Large intestine (tissue), 3 donors: Measurements from ENCODE around the gene SNX25. TPM values are rescaled to one million over a fixed set of nuclear protein-coding genes. Genes with fewer than 3 reads are reported as not detected.

ENCODE experiments used
- DNase-seq, 2 donors: peaks; one replicate each; pipeline versions ENCODE4 v3.0.0 to v3.0.0-alpha.2; 2013
- H3K27ac ChIP-seq: one replicate; pipeline ENCODE4 v1.5.1; 2013; ENCODE audit warnings: low read length
- H3K27me3 ChIP-seq: 2 replicates; pipeline ENCODE4 v1.6.1; 2013; ENCODE audit warnings: low read length; ENCODE audit not compliant: control insufficient read depth, insufficient read depth
- H3K36me3 ChIP-seq: 2 replicates; pipeline ENCODE4 v1.6.1; 2013; ENCODE audit warnings: low read length; ENCODE audit not compliant: control insufficient read depth, insufficient read depth
- H3K4me1 ChIP-seq: one replicate; pipeline ENCODE4 v1.6.1; 2013; ENCODE audit warnings: low read length; ENCODE audit not compliant: control insufficient read depth, insufficient read depth
- H3K4me3 ChIP-seq: one replicate; pipeline ENCODE4 v1.5.1; 2013; ENCODE audit warnings: low read length
- H3K9me3 ChIP-seq: one replicate; pipeline ENCODE4 v1.6.1; 2013; ENCODE audit warnings: mild to moderate bottlenecking, low read depth, low read length, moderate library complexity; ENCODE audit not compliant: control insufficient read depth
- WGBS: methylation state at CpG from one replicate; pipeline ENCODE4 v1.1.5; 2013; ENCODE audit warnings: low lambda C conversion rate; ENCODE audit not compliant: insufficient coverage; 5-methylcytosine and 5-hydroxymethylcytosine counted together
- polyA plus RNA-seq: library from polyadenylated mRNA; unstranded; fragments of 120-200 nt; gene quantifications from one replicate; pipeline ENCODE4 v1.2.1, GENCODE V29; 2013

SNX25 gene
- polyA plus RNA-seq, 1 donor = 13.4 TPM

DNA sequence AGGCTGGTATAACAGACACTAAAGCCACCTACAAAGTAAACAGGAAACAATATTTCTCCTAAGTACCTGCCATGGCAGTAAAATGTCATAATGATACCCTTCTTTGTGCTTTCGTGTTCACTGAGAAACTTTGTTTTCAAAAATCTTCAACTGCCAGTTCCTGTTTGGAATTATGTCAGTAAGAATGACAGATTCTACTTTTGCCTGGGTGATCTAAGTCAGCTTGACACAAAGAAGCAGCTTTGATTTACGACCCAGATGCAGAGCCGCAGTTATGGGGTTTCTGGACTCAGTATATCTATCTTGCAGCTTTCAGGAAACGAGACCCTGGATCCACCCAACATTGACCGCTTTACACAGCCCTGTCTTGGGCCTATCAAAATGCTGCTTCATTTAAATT is 71.2 kb downstream of the SNX25 start:
- peaks cover 5% of the 10 kb centered on the region for H3K36me3 ChIP-seq
- H3K27ac ChIP-seq = no peak overlapping the region
- H3K4me3 ChIP-seq = no peak overlapping the region
- no peaks in the 10 kb centered on the region for H3K4me1 ChIP-seq
- H3K9me3 ChIP-seq = no peaks in the 10 kb centered on the region
- WGBS = 80% methylated on average over 1 of the region's 5 CpGs
- DNase-seq = no peak
- H3K27me3 ChIP-seq = no peaks in the 10 kb centered on the region

DNA sequence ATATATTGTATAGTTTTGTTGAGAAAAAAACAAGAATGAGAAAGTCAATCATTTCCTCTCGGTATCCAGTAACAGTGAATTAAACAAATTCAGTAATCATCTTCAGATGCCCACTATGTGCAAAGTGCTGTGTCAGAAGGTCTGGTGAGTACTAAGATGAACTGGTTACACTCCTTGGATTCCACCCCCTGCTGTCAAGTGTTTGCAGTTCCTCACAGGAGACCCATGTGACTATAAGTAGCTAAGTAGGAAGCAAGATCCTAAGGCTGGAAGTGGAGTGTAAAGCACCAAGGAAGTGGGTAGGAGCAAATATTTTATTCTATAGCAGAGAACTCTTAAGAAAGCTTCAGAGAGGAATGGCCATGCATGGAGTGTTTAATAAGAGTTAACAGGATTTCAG is 73.6 kb downstream of the SNX25 start:
- no peak overlapping the region for H3K27ac ChIP-seq
- no peaks in the 10 kb centered on the region for H3K9me3 ChIP-seq
- no peaks in the 10 kb centered on the region for H3K27me3 ChIP-seq
- no peak overlapping the region for H3K4me3 ChIP-seq
- peaks cover 2% of the 10 kb centered on the region for H3K36me3 ChIP-seq
- H3K4me1 ChIP-seq = no peaks in the 10 kb centered on the region
- DNase-seq = no peak
- no CpG with 5 or more reads among the region's 1 CpG for WGBS

DNA sequence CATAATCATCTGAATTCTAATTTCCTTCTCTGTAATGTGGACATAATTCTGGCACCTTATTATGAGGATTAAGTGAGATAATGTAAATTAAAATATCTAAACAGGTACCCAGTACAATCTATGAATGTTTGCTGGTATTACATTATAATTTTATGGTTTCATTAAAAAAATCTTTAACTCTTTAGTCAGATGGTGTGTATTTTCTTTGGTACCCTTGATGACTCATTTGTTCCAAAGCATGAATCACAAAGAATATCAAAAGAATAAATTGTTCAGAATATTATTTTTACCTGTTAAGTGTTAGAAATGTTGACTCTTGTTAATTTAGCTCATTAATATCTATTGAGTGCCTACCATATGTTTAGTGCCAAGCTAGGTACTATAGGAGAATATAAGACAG is 74.3 kb downstream of the SNX25 start:
- H3K36me3 ChIP-seq = peaks cover 2% of the 10 kb centered on the region
- no peak for DNase-seq
- no peaks in the 10 kb centered on the region for H3K9me3 ChIP-seq
- H3K27me3 ChIP-seq = no peaks in the 10 kb centered on the region
- no peak overlapping the region for H3K27ac ChIP-seq
- no peaks in the 10 kb centered on the region for H3K4me1 ChIP-seq
- no peak overlapping the region for H3K4me3 ChIP-seq

DNA sequence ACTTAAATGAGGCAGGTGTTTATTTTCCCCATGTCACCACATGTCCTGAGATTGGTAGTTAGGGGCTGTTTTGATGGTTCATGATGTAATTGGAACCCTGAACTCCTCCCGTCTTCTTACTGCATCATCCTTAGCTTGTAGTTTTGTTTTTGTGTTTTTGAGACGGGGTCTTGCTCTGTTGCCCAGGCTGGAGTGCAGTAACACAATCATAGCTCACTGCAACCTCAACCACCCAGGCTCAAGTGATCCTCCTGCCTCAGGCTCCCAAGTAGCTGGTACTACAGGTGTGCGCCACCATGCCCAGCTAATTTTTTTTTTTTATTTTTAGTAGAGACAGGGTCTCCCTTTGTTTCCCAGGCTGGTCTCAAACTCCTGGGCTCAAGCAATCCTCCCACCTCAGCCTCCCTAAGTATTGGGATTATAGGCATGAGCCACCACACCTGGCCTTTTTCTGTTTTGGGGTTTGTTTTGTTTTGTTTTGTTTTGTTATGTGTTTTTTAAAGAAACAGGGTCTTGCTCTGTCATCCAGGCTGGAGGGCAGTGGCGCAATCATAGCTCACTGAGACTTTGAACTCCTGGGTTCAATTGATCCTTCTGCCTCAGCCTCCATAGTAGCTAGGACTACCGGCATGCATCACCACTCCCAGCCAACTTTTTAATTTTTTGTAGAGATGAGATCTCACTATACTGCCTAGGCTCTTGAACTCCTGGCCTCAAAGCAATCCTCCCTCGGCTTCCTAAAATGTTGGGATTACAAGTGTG is 76.4 kb downstream of the SNX25 start:
- no peak for DNase-seq
- H3K9me3 ChIP-seq = no peaks in the 10 kb centered on the region
- no peak overlapping the region for H3K27ac ChIP-seq
- no peak overlapping the region for H3K4me3 ChIP-seq
- peaks cover 10% of the 10 kb centered on the region for H3K36me3 ChIP-seq
- WGBS = 100% methylated on average over 1 of the region's 6 CpGs
- H3K4me1 ChIP-seq = no peaks in the 10 kb centered on the region
- H3K27me3 ChIP-seq = no peaks in the 10 kb centered on the region

DNA sequence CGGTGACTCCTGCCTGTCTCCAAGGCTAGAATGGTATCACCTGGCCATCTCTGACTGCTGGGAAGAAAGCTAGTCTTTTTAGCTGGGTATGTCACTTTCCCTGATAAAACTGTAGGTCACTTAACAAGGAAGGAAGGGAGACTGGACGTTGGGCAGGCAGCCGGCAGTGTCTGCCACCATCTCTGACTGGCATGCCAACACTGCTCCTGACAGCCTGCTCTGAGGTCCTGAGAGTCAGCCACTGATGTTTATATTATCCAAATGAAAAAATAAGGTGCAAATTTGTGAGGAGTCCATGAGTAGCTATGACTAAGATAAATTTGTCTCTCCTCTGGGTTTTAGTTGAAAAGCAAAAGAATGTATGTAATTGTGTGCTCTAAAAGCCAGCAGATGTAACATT is 77.2 kb downstream of the SNX25 start:
- H3K4me3 ChIP-seq = no peak overlapping the region
- WGBS = no CpG with 5 or more reads among the region's 3 CpGs
- no peaks in the 10 kb centered on the region for H3K9me3 ChIP-seq
- no peaks in the 10 kb centered on the region for H3K4me1 ChIP-seq
- no peak for DNase-seq
- H3K27me3 ChIP-seq = no peaks in the 10 kb centered on the region
- peaks cover 13% of the 10 kb centered on the region for H3K36me3 ChIP-seq
- H3K27ac ChIP-seq = no peak overlapping the region

DNA sequence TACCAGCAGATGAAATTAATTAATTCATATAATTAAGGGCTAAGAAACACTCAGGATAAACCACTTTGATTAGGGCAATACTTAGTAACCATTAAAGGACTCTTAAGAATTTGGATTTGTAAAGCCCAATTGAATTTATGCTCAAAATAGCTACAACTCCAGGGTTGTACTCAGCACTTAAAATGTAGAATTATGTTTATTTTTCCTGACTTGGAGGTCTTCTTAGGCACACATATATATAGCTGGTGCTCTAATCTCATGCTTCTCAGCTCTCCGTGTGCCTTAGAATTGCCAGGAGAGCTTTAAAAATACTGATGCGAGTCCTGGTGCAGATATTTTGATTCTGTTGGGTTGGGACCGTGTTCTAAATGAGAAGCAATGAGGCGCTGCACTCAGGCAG is 77.6 kb downstream of the SNX25 start:
- no CpG with 5 or more reads among the region's 4 CpGs for WGBS
- no peak overlapping the region for H3K4me3 ChIP-seq
- no peak overlapping the region for H3K27ac ChIP-seq
- H3K9me3 ChIP-seq = no peaks in the 10 kb centered on the region
- H3K4me1 ChIP-seq = no peaks in the 10 kb centered on the region
- no peaks in the 10 kb centered on the region for H3K27me3 ChIP-seq
- peaks cover 14% of the 10 kb centered on the region for H3K36me3 ChIP-seq
- no peak for DNase-seq

DNA sequence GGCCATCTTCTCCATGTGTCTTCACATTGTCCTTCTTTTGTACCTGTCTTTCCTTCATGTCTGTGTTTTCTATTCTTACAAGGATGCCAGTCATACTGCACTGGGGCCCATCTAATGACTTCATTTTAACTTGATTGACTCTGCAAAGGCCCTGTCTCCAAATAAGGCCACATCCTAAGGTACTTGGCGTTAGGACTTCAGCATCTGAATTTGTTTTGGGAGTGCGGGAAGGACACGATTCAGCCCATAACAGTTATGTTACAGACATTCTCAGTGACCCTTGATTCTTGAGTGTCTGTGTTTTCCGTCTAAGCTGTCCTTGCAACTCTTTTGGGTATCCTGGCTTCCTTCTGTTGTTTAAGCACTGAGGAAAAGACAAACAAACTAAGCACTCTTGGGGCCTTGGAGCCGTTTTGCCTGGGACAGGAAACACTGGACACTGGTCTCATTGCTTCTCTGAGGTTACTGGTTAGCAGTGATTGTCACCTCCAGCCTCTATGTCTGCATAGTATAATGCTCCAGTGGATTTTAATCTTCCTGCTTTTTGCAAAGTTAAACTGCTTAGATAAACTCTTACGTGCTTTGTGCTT is 80.7 kb downstream of the SNX25 start:
- H3K4me1 ChIP-seq = no peaks in the 10 kb centered on the region
- H3K27me3 ChIP-seq = no peaks in the 10 kb centered on the region
- 100% methylated on average over 1 of the region's 6 CpGs for WGBS
- H3K4me3 ChIP-seq = no peak overlapping the region
- H3K9me3 ChIP-seq = no peaks in the 10 kb centered on the region
- DNase-seq = no peak
- H3K27ac ChIP-seq = no peak overlapping the region
- H3K36me3 ChIP-seq = peaks cover 20% of the 10 kb centered on the region

DNA sequence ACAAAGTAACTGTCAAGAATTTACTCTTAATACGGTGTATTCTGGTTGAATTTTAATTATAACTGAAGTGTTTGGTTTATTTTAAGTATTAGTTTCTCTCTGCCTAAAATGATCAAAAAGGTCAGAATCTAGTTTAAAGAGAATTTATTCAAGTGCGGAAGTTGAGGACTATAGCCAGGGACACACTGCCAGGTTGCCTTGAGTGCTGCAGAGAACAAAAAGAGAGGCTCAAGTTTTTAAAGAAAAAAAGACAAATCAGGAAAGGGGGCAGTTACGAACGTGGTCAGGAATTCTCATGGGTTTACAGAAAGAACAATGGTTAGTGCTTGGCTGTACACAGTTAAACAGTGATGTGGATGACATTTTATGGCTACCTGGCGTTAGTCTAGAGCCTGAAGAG is 81.3 kb downstream of the SNX25 start:
- H3K27ac ChIP-seq = no peak overlapping the region
- no peaks in the 10 kb centered on the region for H3K27me3 ChIP-seq
- no peaks in the 10 kb centered on the region for H3K9me3 ChIP-seq
- no peak for DNase-seq
- no peak overlapping the region for H3K4me3 ChIP-seq
- H3K4me1 ChIP-seq = no peaks in the 10 kb centered on the region
- H3K36me3 ChIP-seq = peaks cover 20% of the 10 kb centered on the region
- 10% methylated on average over 2 of the region's 5 CpGs for WGBS

DNA sequence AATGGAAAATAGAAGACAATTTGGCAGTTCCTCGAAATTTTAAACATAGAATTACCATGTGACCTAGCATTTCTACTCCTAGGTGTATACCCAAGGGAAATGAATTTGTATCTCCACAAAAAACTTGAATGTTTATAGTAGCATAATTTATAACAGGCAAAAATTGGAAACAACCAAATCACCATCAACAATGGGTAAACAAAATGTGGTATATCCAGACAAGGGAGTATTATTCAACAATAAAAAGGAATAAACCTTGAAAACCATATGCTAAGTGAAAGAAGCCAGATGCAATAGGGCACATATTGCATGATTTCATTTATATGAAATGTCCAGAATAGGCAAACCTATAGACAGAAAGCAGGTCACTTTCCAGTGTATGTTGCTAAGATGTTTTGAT is 83.8 kb downstream of the SNX25 start:
- Histone ChIP-seq H3K27ac (no peak overlapping the region), H3K4me3 (no peak overlapping the region), H3K4me1 (no peaks in the 10 kb centered on the region), H3K27me3 (no peaks in the 10 kb centered on the region), H3K36me3 (peaks cover 22% of the 10 kb centered on the region), H3K9me3 (no peaks in the 10 kb centered on the region)
- no peak for DNase-seq
- no CpG with 5 or more reads among the region's 1 CpG for WGBS

DNA sequence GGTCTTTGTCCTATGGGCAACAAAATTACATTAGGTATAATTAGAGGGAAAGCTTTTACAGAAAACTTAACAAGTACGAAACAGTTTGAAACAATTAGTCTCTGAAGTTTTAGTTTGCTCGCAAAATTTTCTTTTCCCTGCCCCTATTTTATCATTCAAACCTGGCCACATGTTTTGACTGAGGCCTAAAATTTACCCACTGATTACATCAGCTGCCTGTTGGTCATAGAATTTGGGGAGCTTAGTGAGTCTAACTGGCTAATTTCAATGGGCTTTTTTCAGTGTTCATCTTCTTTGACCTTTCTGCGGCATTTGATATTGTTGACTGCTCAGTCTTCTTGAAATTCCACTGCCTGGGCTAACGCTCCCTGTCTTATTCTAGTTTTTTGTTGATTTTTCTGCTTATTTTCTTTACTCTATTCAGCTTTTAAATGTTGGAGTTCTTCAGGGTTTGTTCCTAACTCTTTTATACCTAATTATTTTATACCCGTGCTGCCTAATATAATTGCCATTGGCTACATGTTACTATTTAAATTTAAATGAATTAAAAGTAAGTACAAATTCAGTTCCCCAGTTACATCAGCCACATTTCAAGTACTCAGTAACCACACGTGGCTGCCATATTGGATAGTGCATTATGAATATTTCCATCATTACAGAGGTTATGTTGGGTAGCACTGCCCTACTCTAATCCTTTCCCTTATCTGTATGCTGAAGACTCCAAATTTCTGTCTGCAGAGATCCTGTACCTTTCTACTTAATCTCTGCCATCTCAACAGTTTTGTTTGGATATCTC is 87.5 kb downstream of the SNX25 start:
- Histone ChIP-seq H3K9me3 (no peaks in the 10 kb centered on the region), H3K36me3 (peaks cover 8% of the 10 kb centered on the region), H3K4me1 (no peaks in the 10 kb centered on the region), H3K27me3 (no peaks in the 10 kb centered on the region), H3K27ac (no peak overlapping the region), H3K4me3 (no peak overlapping the region)
- no peak for DNase-seq
- WGBS = 92% methylated on average over 4 of the region's 6 CpGs
